Measurements from ENCODE around the gene KLHL3. TPM values are rescaled to one million over a fixed set of nuclear protein-coding genes. Genes with fewer than 3 reads are reported as not detected.

The KLHL3 gene
- total RNA-seq, 1 donor from 2014 or later, result 8.9 TPM

- no peak overlapping the region for H3K27ac ChIP-seq (ENCODE audit: low read depth, low read length)
- DNase-seq (ENCODE audit: low read depth) (no peak), FAIRE-seq (no peak)
- no peak overlapping the region for H2AFZ ChIP-seq (ENCODE audit: low read depth, low read length)
- no peak overlapping the region for H3K27ac Mint-ChIP-seq (ENCODE audit: unreplicated experiment)
- H3K27me3 ChIP-seq (ENCODE audit: insufficient read depth, low read length), result no peaks in the 10 kb centered on the region
- H3K4me3 Mint-ChIP-seq (ENCODE audit: unreplicated experiment), result no peak overlapping the region
- H3K9ac ChIP-seq (ENCODE audit: low read length), result no peak overlapping the region
- H3K4me2 ChIP-seq (ENCODE audit: low read length), result no peak overlapping the region
- H3K79me2 ChIP-seq (ENCODE audit: insufficient read depth, low read length), result no peaks in the 10 kb centered on the region
- H3K4me3 ChIP-seq (ENCODE audit: insufficient read depth, low read depth, low read length), result no peak overlapping the region
- no peaks in the 10 kb centered on the region for H3K36me3 ChIP-seq (ENCODE audit: insufficient read depth, low read length)
- no peaks in the 10 kb centered on the region for H3K27me3 Mint-ChIP-seq (ENCODE audit: low read depth, unreplicated experiment)
- no peaks in the 10 kb centered on the region for H3K9me3 ChIP-seq (ENCODE audit: insufficient read depth, low read depth, low read length)
- H3K4me1 Mint-ChIP-seq (ENCODE audit: low read depth, unreplicated experiment), result peaks cover 3% of the 10 kb centered on the region
- no peaks in the 10 kb centered on the region for H4K20me1 ChIP-seq (ENCODE audit: insufficient read depth, low read length)
- no peak for TF ChIP-seq CTCF (IDR thresholded peaks at IDR 0.05; ENCODE audit: insufficient read depth, low read depth, low read length)
- no peak for TF ChIP-seq EZH2 (IDR thresholded peaks at IDR 0.05; ENCODE audit: insufficient read depth, low read length)
- peaks cover 1% of the 10 kb centered on the region for H3K9me3 Mint-ChIP-seq (ENCODE audit: unreplicated experiment)
- H3K4me1 ChIP-seq (ENCODE audit: insufficient read depth, low read length), result no peaks in the 10 kb centered on the region
- peaks cover 11% of the 10 kb centered on the region for H3K36me3 Mint-ChIP-seq (ENCODE audit: low read depth, unreplicated experiment)
Observed at GRCh38 chr5:137679910-137680309, 56.0 kb downstream of the KLHL3 start.

- Histone ChIP-seq H3K4me2 (ENCODE audit: low read length) (no peak overlapping the region), H3K4me1 (ENCODE audit: insufficient read depth, low read length) (no peaks in the 10 kb centered on the region), H3K27ac (ENCODE audit: low read depth, low read length) (no peak overlapping the region), H3K4me3 (ENCODE audit: insufficient read depth, low read depth, low read length) (no peak overlapping the region), H3K9ac (ENCODE audit: low read length) (no peak overlapping the region), H3K9me3 (ENCODE audit: insufficient read depth, low read depth, low read length) (no peaks in the 10 kb centered on the region), H2AFZ (ENCODE audit: low read depth, low read length) (no peak overlapping the region), H3K27me3 (ENCODE audit: insufficient read depth, low read length) (no peaks in the 10 kb centered on the region), H3K79me2 (ENCODE audit: insufficient read depth, low read length) (no peaks in the 10 kb centered on the region), H4K20me1 (ENCODE audit: insufficient read depth, low read length) (no peaks in the 10 kb centered on the region), H3K36me3 (ENCODE audit: insufficient read depth, low read length) (no peaks in the 10 kb centered on the region)
- Mint-ChIP-seq H3K4me1 (ENCODE audit: low read depth, unreplicated experiment) (peaks cover 3% of the 10 kb centered on the region), H3K4me3 (ENCODE audit: unreplicated experiment) (no peak overlapping the region), H3K9me3 (ENCODE audit: unreplicated experiment) (peaks cover 1% of the 10 kb centered on the region), H3K27me3 (ENCODE audit: low read depth, unreplicated experiment) (no peaks in the 10 kb centered on the region), H3K36me3 (ENCODE audit: low read depth, unreplicated experiment) (peaks cover 7% of the 10 kb centered on the region), H3K27ac (ENCODE audit: unreplicated experiment) (no peak overlapping the region)
- no peak for TF ChIP-seq EZH2 (IDR thresholded peaks at IDR 0.05; ENCODE audit: insufficient read depth, low read length)
- TF ChIP-seq CTCF (IDR thresholded peaks at IDR 0.05; ENCODE audit: insufficient read depth, low read depth, low read length), result no peak
- DNase-seq (ENCODE audit: low read depth) (no peak), FAIRE-seq (no peak)
Observed at GRCh38 chr5:137679195-137679594, 56.7 kb downstream of the KLHL3 start.

- Histone ChIP-seq H3K36me3 (ENCODE audit: insufficient read depth, low read length) (no peaks in the 10 kb centered on the region), H3K4me1 (ENCODE audit: insufficient read depth, low read length) (no peaks in the 10 kb centered on the region), H4K20me1 (ENCODE audit: insufficient read depth, low read length) (no peaks in the 10 kb centered on the region), H3K9me3 (ENCODE audit: insufficient read depth, low read depth, low read length) (no peaks in the 10 kb centered on the region), H3K79me2 (ENCODE audit: insufficient read depth, low read length) (no peaks in the 10 kb centered on the region), H3K9ac (ENCODE audit: low read length) (no peak overlapping the region), H3K4me2 (ENCODE audit: low read length) (no peak overlapping the region), H2AFZ (ENCODE audit: low read depth, low read length) (no peak overlapping the region), H3K27ac (ENCODE audit: low read depth, low read length) (no peak overlapping the region), H3K4me3 (ENCODE audit: insufficient read depth, low read depth, low read length) (no peak overlapping the region), H3K27me3 (ENCODE audit: insufficient read depth, low read length) (no peaks in the 10 kb centered on the region)
- Mint-ChIP-seq H3K4me1 (ENCODE audit: low read depth, unreplicated experiment) (peaks cover 5% of the 10 kb centered on the region), H3K27ac (ENCODE audit: unreplicated experiment) (no peak overlapping the region), H3K36me3 (ENCODE audit: low read depth, unreplicated experiment) (peaks cover 18% of the 10 kb centered on the region), H3K4me3 (ENCODE audit: unreplicated experiment) (no peak overlapping the region), H3K9me3 (ENCODE audit: unreplicated experiment) (peaks cover 3% of the 10 kb centered on the region), H3K27me3 (ENCODE audit: low read depth, unreplicated experiment) (no peaks in the 10 kb centered on the region)
- no peak for TF ChIP-seq CTCF (IDR thresholded peaks at IDR 0.05; ENCODE audit: insufficient read depth, low read depth, low read length)
- TF ChIP-seq EZH2 (IDR thresholded peaks at IDR 0.05; ENCODE audit: insufficient read depth, low read length), result no peak
- FAIRE-seq, result no peak
- no peak for DNase-seq (ENCODE audit: low read depth)
Observed at GRCh38 chr5:137672881-137673280, 63.0 kb downstream of the KLHL3 start.

Measured in astrocyte (in vitro differentiated cells and primary cell).